HT-29 (cell line): ENCODE results near the gene ACOXL. TPM values are rescaled to one million over a fixed set of nuclear protein-coding genes. Genes with fewer than 3 reads are reported as not detected.

ENCODE experiments used
- DNase-seq: peaks from one replicate; pipeline ENCODE4 v3.0.0-alpha.2; 2015; ENCODE audit warnings: low spot score
- total RNA-seq: library from RNA; depleted of rRNA; stranded (reverse); fragments of >200 nt; shearing (Covaris generic); gene quantifications from 2 replicates; pipeline ENCODE4 v1.2.3, GENCODE V29; 2014; rRNA removed

Gene ACOXL
- total RNA-seq, 1 experiment from 2014 or later: 3.9 TPM

GRCh38 chr2:111161971-111162370 is 429.6 kb downstream of the ACOXL start:
- DNase-seq: no peak

- peak; percentile 37 for DNase-seq
Measured at GRCh38 chr2:111162718-111163331, 430.5 kb downstream of the ACOXL start.

- DNase-seq: no peak
Measured at GRCh38 chr2:111164078-111164477, 431.7 kb downstream of the ACOXL start.

- DNase-seq: no peak
Measured at GRCh38 chr2:111165084-111165483, 432.7 kb downstream of the ACOXL start.

GRCh38 chr2:111166115-111166514 is 433.7 kb downstream of the ACOXL start:
- DNase-seq: no peak

- DNase-seq: no peak
Measured at GRCh38 chr2:111167076-111167862, 434.9 kb downstream of the ACOXL start.

GRCh38 chr2:111167863-111168162 is 435.4 kb downstream of the ACOXL start:
- DNase-seq: no peak

Other genes with a start within 250 kb of the ACOXL start
- gene RGPD6, start 155.4 kb upstream of the ACOXL start, total RNA-seq: 9.9 and 13.9 TPM in 2 replicates
- 36.9 and 37.5 TPM in 2 replicates for gene BUB1, start 54.5 kb upstream of the ACOXL start, total RNA-seq